ENCODE measurements around the gene HMOX1.

DNA sequence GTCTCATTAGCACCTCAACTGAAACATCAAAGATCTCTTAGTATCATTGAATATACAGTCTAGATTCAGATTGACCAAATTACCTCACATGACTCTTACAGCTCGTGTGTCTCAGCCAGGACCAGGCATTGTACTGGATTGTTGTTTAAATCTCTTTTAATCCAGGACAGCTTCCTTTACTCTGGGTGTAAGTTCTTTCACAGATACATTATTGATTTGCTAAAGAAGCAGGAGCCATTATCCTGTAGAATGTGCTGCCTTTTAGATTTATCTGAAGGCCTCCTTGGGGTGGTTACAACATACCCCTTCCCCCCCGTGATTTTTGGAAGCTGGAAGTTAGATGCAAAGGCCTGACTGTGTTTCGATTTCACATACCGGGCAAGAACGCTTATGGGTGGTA, 23.3 kb downstream of the HMOX1 start:
- TF ChIP-seq, protein P1, sequence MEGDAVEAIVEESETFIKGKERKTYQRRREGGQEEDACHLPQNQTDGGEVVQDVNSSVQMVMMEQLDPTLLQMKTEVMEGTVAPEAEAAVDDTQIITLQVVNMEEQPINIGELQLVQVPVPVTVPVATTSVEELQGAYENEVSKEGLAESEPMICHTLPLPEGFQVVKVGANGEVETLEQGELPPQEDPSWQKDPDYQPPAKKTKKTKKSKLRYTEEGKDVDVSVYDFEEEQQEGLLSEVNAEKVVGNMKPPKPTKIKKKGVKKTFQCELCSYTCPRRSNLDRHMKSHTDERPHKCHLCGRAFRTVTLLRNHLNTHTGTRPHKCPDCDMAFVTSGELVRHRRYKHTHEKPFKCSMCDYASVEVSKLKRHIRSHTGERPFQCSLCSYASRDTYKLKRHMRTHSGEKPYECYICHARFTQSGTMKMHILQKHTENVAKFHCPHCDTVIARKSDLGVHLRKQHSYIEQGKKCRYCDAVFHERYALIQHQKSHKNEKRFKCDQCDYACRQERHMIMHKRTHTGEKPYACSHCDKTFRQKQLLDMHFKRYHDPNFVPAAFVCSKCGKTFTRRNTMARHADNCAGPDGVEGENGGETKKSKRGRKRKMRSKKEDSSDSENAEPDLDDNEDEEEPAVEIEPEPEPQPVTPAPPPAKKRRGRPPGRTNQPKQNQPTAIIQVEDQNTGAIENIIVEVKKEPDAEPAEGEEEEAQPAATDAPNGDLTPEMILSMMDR (conservative IDR thresholded peaks at IDR 0.05; ENCODE audit: low read length), result no peak
- no peak for TF ChIP-seq EZH2phosphoT487 (IDR thresholded peaks at IDR 0.05; ENCODE audit: borderline replicate concordance)

Measured in Loucy (cell line).